H9 (cell line): ENCODE data around the gene ADSS1. TPM values are rescaled to one million over a fixed set of nuclear protein-coding genes. Genes with fewer than 3 reads are reported as not detected.
A peak's percentile ranks its signal among the peaks of the same experiment; 100 is the strongest.

Experiments used
- DNase-seq: peaks from one replicate; pipeline ENCODE4 v3.0.0-alpha.2; 2017
- H2AFZ ChIP-seq: one replicate; pipeline ENCODE4 v1.6.1; 2013; ENCODE audit warnings: mild to moderate bottlenecking, low read length, control low read depth, moderate library complexity
- H2AK5ac ChIP-seq: 2 replicates; pipeline ENCODE4 v1.6.1; 2013; ENCODE audit warnings: low read length, control low read depth, mixed read lengths; ENCODE audit not compliant: insufficient read length
- H2BK120ac ChIP-seq: one replicate; pipeline ENCODE4 v1.6.1; 2013; ENCODE audit warnings: low read depth, mild to moderate bottlenecking, low read length, control low read depth, inconsistent platforms; ENCODE audit not compliant: poor library complexity, severe bottlenecking
- H2BK12ac ChIP-seq: 2 replicates; pipeline ENCODE4 v1.6.1; 2013; ENCODE audit warnings: low read length, control low read depth, mixed read lengths, low read depth; ENCODE audit not compliant: insufficient read length
- H2BK15ac ChIP-seq: 2 replicates; pipeline ENCODE4 v1.6.1; 2013; ENCODE audit warnings: low read depth, low read length, control low read depth
- H2BK20ac ChIP-seq: one replicate; pipeline ENCODE4 v1.6.1; 2013; ENCODE audit warnings: low read depth, mild to moderate bottlenecking, low read length, control low read depth, inconsistent platforms; ENCODE audit not compliant: poor library complexity, severe bottlenecking
- H2BK5ac ChIP-seq: 2 replicates; pipeline ENCODE4 v1.6.1; 2013; ENCODE audit warnings: low read length, control low read depth, mixed read lengths; ENCODE audit not compliant: insufficient read length
- H3K14ac ChIP-seq: 2 replicates; pipeline ENCODE4 v1.6.1; 2013; ENCODE audit warnings: low read length, control low read depth; ENCODE audit not compliant: insufficient read depth
- H3K18ac ChIP-seq: 2 replicates; pipeline ENCODE4 v1.6.1; 2013; ENCODE audit warnings: low read depth, mild to moderate bottlenecking, mixed read lengths, low read length, control low read depth; ENCODE audit not compliant: insufficient read length
- H3K23ac ChIP-seq: 2 replicates; pipeline ENCODE4 v1.6.1; 2013; ENCODE audit warnings: low read length, control low read depth, mixed read lengths, low read depth; ENCODE audit not compliant: insufficient read length
- H3K23me2 ChIP-seq: 2 replicates; pipeline ENCODE4 v1.6.1; 2013; ENCODE audit warnings: low read depth, mild to moderate bottlenecking, mixed read lengths, low read length, control low read depth; ENCODE audit not compliant: insufficient read length, poor library complexity, severe bottlenecking
- H3K27ac ChIP-seq: 2 replicates; pipeline ENCODE4 v1.5.1; 2013; ENCODE audit warnings: low read length, control low read depth, mixed read lengths, low read depth; ENCODE audit not compliant: insufficient read length
- H3K27me3 ChIP-seq: 2 replicates; pipeline ENCODE4 v1.6.1; 2013; ENCODE audit warnings: low read length, control low read depth, inconsistent platforms; ENCODE audit not compliant: insufficient read depth
- H3K4ac ChIP-seq: 2 replicates; pipeline ENCODE4 v1.6.1; 2013; ENCODE audit warnings: low read depth, mild to moderate bottlenecking, control low read depth, inconsistent platforms, low read length, moderate library complexity
- H3K4me1 ChIP-seq: 2 replicates; pipeline ENCODE4 v1.6.1; 2013; ENCODE audit warnings: low read length, control low read depth, inconsistent platforms; ENCODE audit not compliant: insufficient read depth
- H3K4me2 ChIP-seq: 2 replicates; pipeline ENCODE4 v1.6.1; 2013; ENCODE audit warnings: low read length, control low read depth, mixed read lengths; ENCODE audit not compliant: insufficient read length, insufficient read depth
- H3K56ac ChIP-seq: 2 replicates; pipeline ENCODE4 v1.6.1; 2013; ENCODE audit warnings: low read depth, mild to moderate bottlenecking, mixed read lengths, low read length, control low read depth; ENCODE audit not compliant: insufficient read length
- H3K79me1 ChIP-seq: 2 replicates; pipeline ENCODE4 v1.6.1; 2013; ENCODE audit warnings: low read depth, mild to moderate bottlenecking, moderate library complexity, low read length, control low read depth, inconsistent platforms; ENCODE audit not compliant: insufficient read depth, poor library complexity, severe bottlenecking
- H3K79me2 ChIP-seq: 2 replicates; pipeline ENCODE4 v1.6.1; 2013; ENCODE audit warnings: low read length, control low read depth, inconsistent platforms; ENCODE audit not compliant: insufficient read depth
- H3K9ac ChIP-seq: 2 replicates; pipeline ENCODE4 v1.6.1; 2013; ENCODE audit warnings: low read length, control low read depth, mixed read lengths; ENCODE audit not compliant: insufficient read length; ENCODE audit errors: extremely low read depth
- H3K9me3 ChIP-seq: one replicate; pipeline ENCODE4 v1.6.1; 2013; ENCODE audit warnings: low read depth, low read length, inconsistent platforms; ENCODE audit not compliant: control insufficient read depth
- H3T11ph ChIP-seq: one replicate; pipeline ENCODE4 v1.6.1; 2013; ENCODE audit warnings: mild to moderate bottlenecking, low read length, control low read depth, inconsistent platforms
- H4K20me1 ChIP-seq: one replicate; pipeline ENCODE4 v1.6.1; 2013; ENCODE audit not compliant: control insufficient read depth, insufficient read length, insufficient read depth
- H4K5ac ChIP-seq: 2 replicates; pipeline ENCODE4 v1.6.1; 2013; ENCODE audit warnings: low read depth, mild to moderate bottlenecking, mixed read lengths, low read length, control low read depth; ENCODE audit not compliant: insufficient read length
- H4K8ac ChIP-seq: replicated peaks from 2 replicates; pipeline ENCODE4 v1.6.1; 2013; ENCODE audit warnings: low read length, control low read depth, mixed read lengths, low read depth; ENCODE audit not compliant: insufficient read length
- H4K91ac ChIP-seq: 2 replicates; pipeline ENCODE4 v1.6.1; 2013; ENCODE audit warnings: low read depth, mild to moderate bottlenecking, moderate library complexity, mixed read lengths, low read length, control low read depth; ENCODE audit not compliant: insufficient read length
- H3K27ac Mint-ChIP-seq, 3 experiments: 2 replicates in 2 of 3; 3 replicates in 1 of 3; pipeline ENCODE4 v1.8.0; 2020 to 2021; ENCODE audit warnings: mixed read lengths in 3 of 3, mild to moderate bottlenecking in 1 of 3, moderate library complexity in 1 of 3
- H3K27me3 Mint-ChIP-seq: 2 replicates; pipeline ENCODE4 v1.8.0; 2021; ENCODE audit warnings: low read depth, mild to moderate bottlenecking, moderate library complexity, mixed read lengths
- H3K36me3 Mint-ChIP-seq, 3 experiments: 2 replicates in 2 of 3; 3 replicates in 1 of 3; pipeline ENCODE4 v1.8.0; 2020 to 2021; ENCODE audit warnings: low read depth in 3 of 3, mixed read lengths in 3 of 3; ENCODE audit not compliant: insufficient read depth in 1 of 3
- H3K4me1 Mint-ChIP-seq, 2 experiments: 2 replicates each; pipeline ENCODE4 v1.8.0; 2020; ENCODE audit warnings: mixed read lengths in 2 of 2
- H3K4me3 Mint-ChIP-seq, 2 experiments: 2 replicates in 1 of 2; 3 replicates in 1 of 2; pipeline ENCODE4 v1.8.0; 2020 to 2021; ENCODE audit warnings: mild to moderate bottlenecking in 2 of 2, mixed read lengths in 2 of 2, moderate library complexity in 1 of 2
- H3K9me3 Mint-ChIP-seq, 2 experiments: 2 replicates in 1 of 2; 3 replicates in 1 of 2; pipeline ENCODE4 v1.8.0; 2020; ENCODE audit warnings: mild to moderate bottlenecking in 2 of 2, mixed read lengths in 2 of 2, moderate library complexity in 1 of 2
- WGBS: extraction: QIAGEN DNeasy Blood & Tissue Kit; methylation state at CpG from one replicate; pipeline ENCODE4 v1.1.7; 2013; ENCODE audit warnings: missing lambda C conversion rate, low lambda C conversion rate, mixed read lengths; ENCODE audit not compliant: insufficient read length; ENCODE audit errors: extremely low coverage; 5-methylcytosine and 5-hydroxymethylcytosine counted together
- total RNA-seq: library from RNA; stranded (reverse); gene quantifications from 2 replicates; pipeline ENCODE4 v1.2.1, GENCODE V29; 2021
- TF ChIP-seq, protein P1 (sequence below): fragments of 200-600 bp; sonication (generic); conservative IDR thresholded peaks from 3 replicates; pipeline ENCODE4 v1.8.0; 2021; ENCODE audit warnings: antibody characterized with exemption, mild to moderate bottlenecking

ADSS1 gene
- total RNA-seq, 1 experiment from 2014 or later: 8.5 TPM

DNA sequence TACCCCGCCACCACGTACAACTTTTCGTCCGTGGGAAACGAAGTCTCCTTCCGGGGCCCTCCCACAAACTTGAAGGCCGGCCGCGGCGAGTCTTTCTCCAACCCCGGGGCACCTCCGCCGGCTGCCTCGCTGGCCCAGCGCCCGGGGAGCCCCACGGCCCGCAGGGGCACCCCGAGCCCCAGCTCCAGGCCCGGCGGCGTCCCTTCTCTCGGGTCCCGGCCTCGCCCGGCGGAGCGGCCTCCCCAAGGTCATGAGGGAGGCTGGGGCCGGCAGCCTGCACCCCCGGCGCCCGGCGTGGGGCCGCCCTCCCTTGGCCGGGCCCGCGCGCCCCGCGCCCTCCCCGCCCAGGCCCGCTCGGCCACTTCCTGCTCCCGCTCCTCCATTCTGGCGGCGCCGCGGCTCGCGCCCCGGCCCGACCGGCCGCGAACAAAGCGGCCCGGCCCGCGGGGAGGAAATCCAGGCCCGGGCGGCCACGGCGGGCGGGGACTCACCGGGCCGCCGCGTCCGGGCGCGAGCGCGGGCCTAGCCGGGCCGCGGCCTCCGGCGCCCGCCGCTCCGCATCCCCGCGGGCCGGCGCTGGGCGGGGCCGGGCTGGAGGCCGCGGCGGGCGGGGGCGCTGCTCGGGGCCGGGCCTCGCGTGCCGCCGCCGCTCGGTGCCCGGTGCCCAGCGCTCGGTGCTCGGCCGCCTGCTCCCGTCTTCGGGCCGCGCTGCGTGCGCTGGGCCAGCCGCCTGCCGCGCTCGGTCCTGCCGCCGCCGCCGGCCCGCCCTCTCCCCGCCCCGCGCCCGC is 71.2 kb downstream of the ADSS1 start, which contains the start of gene AKT1:
Gene AKT1, minus strand, starts transcription at position 756 of the 788 bp plus-strand sequence. CDS start 3,105 bp downstream, outside the sequence.
- no peak for DNase-seq
- H3K4me2 ChIP-seq: peak within 1 kb of the TSS; percentile 58
- no peak within 1 kb of the TSS for H3K23ac ChIP-seq
- TF ChIP-seq, protein P1, sequence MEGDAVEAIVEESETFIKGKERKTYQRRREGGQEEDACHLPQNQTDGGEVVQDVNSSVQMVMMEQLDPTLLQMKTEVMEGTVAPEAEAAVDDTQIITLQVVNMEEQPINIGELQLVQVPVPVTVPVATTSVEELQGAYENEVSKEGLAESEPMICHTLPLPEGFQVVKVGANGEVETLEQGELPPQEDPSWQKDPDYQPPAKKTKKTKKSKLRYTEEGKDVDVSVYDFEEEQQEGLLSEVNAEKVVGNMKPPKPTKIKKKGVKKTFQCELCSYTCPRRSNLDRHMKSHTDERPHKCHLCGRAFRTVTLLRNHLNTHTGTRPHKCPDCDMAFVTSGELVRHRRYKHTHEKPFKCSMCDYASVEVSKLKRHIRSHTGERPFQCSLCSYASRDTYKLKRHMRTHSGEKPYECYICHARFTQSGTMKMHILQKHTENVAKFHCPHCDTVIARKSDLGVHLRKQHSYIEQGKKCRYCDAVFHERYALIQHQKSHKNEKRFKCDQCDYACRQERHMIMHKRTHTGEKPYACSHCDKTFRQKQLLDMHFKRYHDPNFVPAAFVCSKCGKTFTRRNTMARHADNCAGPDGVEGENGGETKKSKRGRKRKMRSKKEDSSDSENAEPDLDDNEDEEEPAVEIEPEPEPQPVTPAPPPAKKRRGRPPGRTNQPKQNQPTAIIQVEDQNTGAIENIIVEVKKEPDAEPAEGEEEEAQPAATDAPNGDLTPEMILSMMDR: no peak
- Mint-ChIP-seq H3K4me1 (peaks cover 36 to 60% of the 10 kb centered on the region in 2 experiments), H3K27me3 (peaks cover 43% of the 10 kb centered on the region), H3K27ac (no peak within 1 kb of the TSS; a peak in 1 of 7 replicates), H3K4me3 (peak within 1 kb of the TSS; percentile 75 to 89), H3K36me3 (peaks cover 6 to 11% (median 10%) of the 10 kb centered on the region in 3 experiments; a peak in 6 of 7 replicates), H3K9me3 (no peaks in the 10 kb centered on the region; a peak in 1 of 5 replicates)
- no peak within 1 kb of the TSS for H3K27ac ChIP-seq
- H2BK20ac ChIP-seq: no peak within 1 kb of the TSS
- H3K4me1 ChIP-seq: peaks cover 6% of the 10 kb centered on the region; the same call in 1 of the 2 replicates
- H3K4ac ChIP-seq: no peak within 1 kb of the TSS
- H4K20me1 ChIP-seq: no peaks in the 10 kb centered on the region
- no peaks in the 10 kb centered on the region; the same call in 1 of the 2 replicates for H3K79me2 ChIP-seq
- H3K18ac ChIP-seq: no peak within 1 kb of the TSS
- H4K8ac ChIP-seq: no peak within 1 kb of the TSS
- no peak within 1 kb of the TSS for H2AK5ac ChIP-seq
- no peak within 1 kb of the TSS for H2BK12ac ChIP-seq
- H2AFZ ChIP-seq: no peak within 1 kb of the TSS
- H3K27me3 ChIP-seq: peaks cover 6% of the 10 kb centered on the region; the same call in 1 of the 2 replicates
- no peak within 1 kb of the TSS for H2BK15ac ChIP-seq
- H3T11ph ChIP-seq: no peak within 1 kb of the TSS
- no CpG with 5 or more reads among the region's 124 CpGs for WGBS
- H3K79me1 ChIP-seq: peaks cover 3% of the 10 kb centered on the region
- H3K9me3 ChIP-seq: no peaks in the 10 kb centered on the region
- peaks cover 14% of the 10 kb centered on the region for H3K23me2 ChIP-seq
- H4K5ac ChIP-seq: no peak within 1 kb of the TSS
- peak within 1 kb of the TSS; percentile 5 for H3K9ac ChIP-seq
- no peak within 1 kb of the TSS for H4K91ac ChIP-seq
- H2BK120ac ChIP-seq: no peak within 1 kb of the TSS
- no peak within 1 kb of the TSS for H2BK5ac ChIP-seq
- no peak within 1 kb of the TSS; the same call in 1 of the 2 replicates for H3K14ac ChIP-seq
- H3K56ac ChIP-seq: no peak within 1 kb of the TSS
